ENCODE measurements around the gene MRPL36.

MRPL36 gene

DNA sequence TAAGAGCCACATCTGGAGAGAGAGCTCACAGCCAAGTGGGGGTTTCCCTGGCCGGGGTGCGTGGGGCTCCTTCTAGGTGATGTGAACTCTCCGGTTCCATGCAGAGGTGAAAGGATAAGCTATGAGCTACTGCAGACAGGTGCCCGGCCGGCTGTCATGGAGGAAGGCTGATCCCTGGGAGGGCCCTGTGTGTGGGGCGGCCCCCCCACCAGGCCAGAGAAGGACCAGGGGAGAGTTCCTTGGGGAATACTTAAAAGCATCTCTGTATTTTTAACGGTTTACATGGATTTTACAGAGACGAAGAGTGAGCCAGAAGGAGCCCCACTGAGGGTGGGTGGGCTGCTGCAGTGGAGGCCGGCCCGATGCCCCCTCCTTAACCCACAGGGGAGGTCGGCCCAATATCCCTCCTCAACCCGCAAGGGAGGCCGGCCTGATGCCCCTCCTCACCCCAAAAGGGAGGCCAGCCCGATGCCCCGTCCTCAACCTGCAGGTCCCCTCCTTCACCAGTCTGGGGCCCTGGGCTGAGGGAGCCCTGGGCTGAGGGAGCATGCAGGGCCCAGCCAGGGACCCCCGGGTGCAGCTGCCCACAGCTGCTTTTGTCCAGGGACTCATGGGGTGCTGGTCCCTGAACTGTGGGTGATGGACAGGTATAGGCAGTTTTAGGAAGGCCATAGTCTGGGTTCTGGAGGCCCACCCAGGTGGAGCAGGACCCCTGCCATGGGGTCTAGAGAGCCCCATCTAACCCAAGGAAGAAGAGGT lies 31.9 kb downstream of the MRPL36 start:
- no peak for ATAC-seq (ENCODE audit: low read depth)
- Mint-ChIP-seq H3K27ac (no peak overlapping the region), H3K4me3 (no peak overlapping the region), H3K36me3 (no peaks in the 10 kb centered on the region), H3K4me1 (no peaks in the 10 kb centered on the region), H3K27me3 (peaks cover 18% of the 10 kb centered on the region), H3K9me3 (no peaks in the 10 kb centered on the region)
- no peak for DNase-seq (ENCODE audit: low spot score in 2 of 2)

DNA sequence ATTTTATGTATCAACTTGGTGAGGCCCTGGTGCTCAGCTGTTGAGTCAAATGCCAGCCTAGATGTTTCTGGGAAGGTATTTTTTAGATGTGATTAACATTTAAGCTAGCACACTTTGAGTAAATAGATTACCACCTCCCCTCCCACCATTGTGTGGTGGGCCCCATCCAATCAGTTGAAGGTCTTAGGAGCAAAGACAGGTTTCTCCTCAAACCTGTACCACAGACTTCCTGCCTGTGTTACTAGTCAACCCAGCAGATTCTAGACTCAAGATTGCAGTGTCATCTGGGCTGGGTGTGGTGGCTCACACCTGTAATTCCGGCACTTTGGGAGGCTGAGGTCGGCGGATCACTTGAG lies 33.8 kb downstream of the MRPL36 start:
- DNase-seq (ENCODE audit: low spot score in 2 of 2) (no peak), ATAC-seq (ENCODE audit: low read depth) (no peak)
- H3K4me1 Mint-ChIP-seq: no peaks in the 10 kb centered on the region
- H3K27ac Mint-ChIP-seq: no peak overlapping the region
- peaks cover 16% of the 10 kb centered on the region for H3K27me3 Mint-ChIP-seq
- H3K4me3 Mint-ChIP-seq: no peak overlapping the region
- H3K9me3 Mint-ChIP-seq: no peaks in the 10 kb centered on the region
- H3K36me3 Mint-ChIP-seq: no peaks in the 10 kb centered on the region

DNA sequence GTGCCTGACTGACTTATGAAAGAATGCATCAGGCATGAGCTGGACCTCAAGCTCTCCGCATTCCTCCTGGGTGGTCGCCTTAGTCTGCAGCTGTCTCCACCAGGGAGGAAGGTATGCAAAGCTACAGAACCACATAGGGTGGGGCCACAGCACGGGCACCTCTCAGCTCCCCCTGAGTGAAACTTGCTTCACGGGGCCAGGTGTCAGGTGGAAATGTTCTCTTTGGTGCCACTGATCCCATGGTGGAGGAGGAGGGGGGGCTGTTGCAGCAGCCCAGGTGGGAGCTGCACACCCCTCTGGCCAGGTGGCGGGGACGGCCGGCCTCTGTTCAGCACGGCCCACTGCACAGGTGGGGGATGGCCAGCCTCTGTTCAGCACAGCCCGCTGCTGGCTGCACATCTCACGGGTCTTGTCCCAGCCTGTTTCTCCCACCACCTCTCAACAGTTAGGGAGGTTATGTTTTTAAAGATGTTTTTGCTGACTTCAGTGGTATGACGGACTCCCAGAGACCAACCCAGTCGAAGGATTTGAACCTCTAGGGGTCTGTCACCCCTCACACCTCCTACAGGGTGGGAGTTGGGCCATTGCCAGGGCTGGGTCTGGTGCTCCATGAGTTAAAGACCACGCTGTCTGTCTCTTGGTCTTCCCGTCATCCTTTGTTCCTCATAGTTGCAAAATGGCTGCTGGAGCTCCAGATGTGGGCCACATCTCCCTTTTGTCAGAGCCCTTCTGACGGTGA lies 34.3 kb downstream of the MRPL36 start:
- no peak overlapping the region for H3K27ac Mint-ChIP-seq
- no peaks in the 10 kb centered on the region for H3K36me3 Mint-ChIP-seq
- ATAC-seq (ENCODE audit: low read depth): no peak
- H3K4me1 Mint-ChIP-seq: no peaks in the 10 kb centered on the region
- no peak for DNase-seq (ENCODE audit: low spot score in 2 of 2)
- no peak overlapping the region for H3K4me3 Mint-ChIP-seq
- peaks cover 15% of the 10 kb centered on the region for H3K27me3 Mint-ChIP-seq
- no peaks in the 10 kb centered on the region for H3K9me3 Mint-ChIP-seq

DNA sequence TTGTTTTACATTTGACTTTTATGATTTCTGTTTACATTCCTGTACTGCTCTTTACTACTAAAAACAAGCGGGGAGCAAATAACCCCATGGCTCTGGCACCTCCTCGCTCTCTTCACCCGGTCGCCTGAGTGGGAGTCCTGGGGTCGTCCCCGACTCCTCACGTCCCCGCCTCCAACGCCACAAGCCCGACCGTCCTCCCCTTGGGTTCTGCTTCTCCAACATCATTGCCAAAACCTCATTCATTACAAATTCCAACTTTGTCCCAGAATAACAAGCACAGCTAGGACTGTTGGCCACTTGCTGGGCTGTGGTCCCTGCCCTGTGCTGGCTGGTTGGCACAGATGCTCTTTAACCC lies 35.1 kb downstream of the MRPL36 start:
- no peaks in the 10 kb centered on the region for H3K36me3 Mint-ChIP-seq
- no peaks in the 10 kb centered on the region for H3K4me1 Mint-ChIP-seq
- DNase-seq (ENCODE audit: low spot score in 2 of 2): no peak
- no peak overlapping the region for H3K4me3 Mint-ChIP-seq
- ATAC-seq (ENCODE audit: low read depth): no peak
- H3K9me3 Mint-ChIP-seq: no peaks in the 10 kb centered on the region
- no peak overlapping the region for H3K27ac Mint-ChIP-seq
- peaks cover 15% of the 10 kb centered on the region for H3K27me3 Mint-ChIP-seq

DNA sequence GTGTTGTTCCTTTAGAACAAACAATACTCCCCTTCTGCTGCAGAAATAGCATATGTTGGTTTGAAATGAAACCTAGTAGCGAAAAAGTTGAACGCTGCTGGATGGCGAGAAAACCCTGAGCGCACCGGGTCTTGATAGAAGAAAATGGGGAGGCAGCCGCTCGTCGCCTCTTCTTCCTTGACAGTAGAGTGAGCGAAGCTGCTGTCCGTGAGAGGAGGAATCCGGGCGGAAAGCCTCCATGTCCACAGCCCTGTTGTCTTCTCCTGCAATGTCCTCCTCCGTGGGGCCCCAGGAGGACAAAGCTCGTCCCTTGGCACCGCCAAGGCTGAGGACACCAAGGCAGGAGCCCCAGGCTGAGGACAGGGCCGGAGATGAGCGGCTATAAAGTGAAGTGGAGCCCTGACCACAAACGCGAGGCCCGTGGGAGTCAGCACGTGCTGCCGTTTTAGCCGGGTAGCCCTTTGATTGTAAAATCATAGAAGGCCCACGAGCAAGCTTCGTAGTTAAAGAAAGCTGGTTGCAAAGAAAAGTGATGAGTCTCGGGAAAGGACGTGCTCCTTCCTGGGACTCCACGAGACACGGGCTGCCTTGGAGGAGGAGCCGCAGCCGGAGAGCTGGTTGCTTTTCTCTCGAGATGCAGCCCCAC lies 35.6 kb downstream of the MRPL36 start:
- ATAC-seq (ENCODE audit: low read depth) (no peak), DNase-seq (ENCODE audit: low spot score in 2 of 2) (no peak)
- no peaks in the 10 kb centered on the region for H3K9me3 Mint-ChIP-seq
- peaks cover 15% of the 10 kb centered on the region for H3K27me3 Mint-ChIP-seq
- no peaks in the 10 kb centered on the region for H3K36me3 Mint-ChIP-seq
- H3K27ac Mint-ChIP-seq: no peak overlapping the region
- H3K4me1 Mint-ChIP-seq: no peaks in the 10 kb centered on the region
- H3K4me3 Mint-ChIP-seq: no peak overlapping the region

DNA sequence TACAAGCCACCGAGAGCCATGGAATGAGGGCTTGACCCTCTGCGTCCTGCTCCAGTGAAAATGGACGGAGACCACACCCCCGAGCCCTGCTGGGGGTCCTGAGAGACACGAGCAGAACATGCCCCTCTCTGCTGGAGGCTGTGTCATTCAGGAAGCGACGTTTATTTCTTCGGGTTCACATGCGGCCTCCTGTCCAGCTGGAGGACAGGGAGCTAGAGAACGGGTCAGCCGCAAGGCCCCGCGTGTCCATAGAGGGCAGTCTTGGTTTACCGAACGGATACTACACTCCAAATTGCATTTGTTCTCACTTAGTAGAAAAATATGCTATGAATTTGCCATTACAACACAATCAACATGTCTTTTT lies 36.1 kb downstream of the MRPL36 start:
- ATAC-seq (ENCODE audit: low read depth): no peak

DNA sequence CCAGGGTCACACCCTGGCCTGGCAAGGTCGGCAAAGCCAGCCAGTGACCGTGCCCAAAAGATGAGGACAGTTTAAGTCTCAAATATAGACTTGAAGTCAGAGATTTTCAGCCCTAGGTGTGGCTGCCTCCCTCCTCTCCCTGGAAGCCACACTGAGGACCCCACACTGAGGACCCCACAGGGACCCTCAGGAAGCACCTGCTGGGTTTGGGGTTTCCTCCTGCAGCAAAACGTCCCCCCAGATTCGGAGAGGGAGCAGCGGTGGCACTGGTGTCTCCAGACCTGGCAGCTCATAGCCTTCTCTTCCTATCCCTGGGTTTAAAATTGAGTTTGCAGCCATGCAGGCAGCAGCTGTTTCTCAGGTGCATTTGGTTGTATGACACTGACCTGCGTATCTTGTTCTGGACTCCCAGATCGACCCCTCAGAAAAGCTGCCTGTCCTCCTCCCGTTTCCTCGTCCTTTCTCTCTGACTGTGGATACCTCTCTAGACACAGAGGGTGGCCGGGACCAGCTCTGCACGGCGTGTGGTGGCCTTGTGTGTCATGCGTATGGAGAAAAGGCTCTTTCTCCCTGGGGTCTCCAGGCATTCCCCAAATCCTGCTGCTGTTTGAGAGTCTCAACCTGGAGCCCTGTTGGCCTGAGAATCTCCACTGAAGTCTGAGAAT lies 36.6 kb downstream of the MRPL36 start:
- Mint-ChIP-seq H3K27me3 (peaks cover 13% of the 10 kb centered on the region), H3K36me3 (peaks cover 3% of the 10 kb centered on the region), H3K27ac (no peak overlapping the region), H3K9me3 (peaks cover 5% of the 10 kb centered on the region), H3K4me1 (no peaks in the 10 kb centered on the region), H3K4me3 (no peak overlapping the region)
- DNase-seq (ENCODE audit: low spot score in 2 of 2) (no peak), ATAC-seq (ENCODE audit: low read depth) (no peak)

More for the DNA sequence above, 36.1 kb downstream of the MRPL36 start:
- no peaks in the 10 kb centered on the region for H3K4me1 Mint-ChIP-seq
- H3K9me3 Mint-ChIP-seq: peaks cover 2% of the 10 kb centered on the region
- no peak overlapping the region for H3K27ac Mint-ChIP-seq
- H3K36me3 Mint-ChIP-seq: peaks cover under 1% of the 10 kb centered on the region
- H3K4me3 Mint-ChIP-seq: no peak overlapping the region
- DNase-seq (ENCODE audit: low spot score in 2 of 2): no peak
- peaks cover 15% of the 10 kb centered on the region for H3K27me3 Mint-ChIP-seq

DNA sequence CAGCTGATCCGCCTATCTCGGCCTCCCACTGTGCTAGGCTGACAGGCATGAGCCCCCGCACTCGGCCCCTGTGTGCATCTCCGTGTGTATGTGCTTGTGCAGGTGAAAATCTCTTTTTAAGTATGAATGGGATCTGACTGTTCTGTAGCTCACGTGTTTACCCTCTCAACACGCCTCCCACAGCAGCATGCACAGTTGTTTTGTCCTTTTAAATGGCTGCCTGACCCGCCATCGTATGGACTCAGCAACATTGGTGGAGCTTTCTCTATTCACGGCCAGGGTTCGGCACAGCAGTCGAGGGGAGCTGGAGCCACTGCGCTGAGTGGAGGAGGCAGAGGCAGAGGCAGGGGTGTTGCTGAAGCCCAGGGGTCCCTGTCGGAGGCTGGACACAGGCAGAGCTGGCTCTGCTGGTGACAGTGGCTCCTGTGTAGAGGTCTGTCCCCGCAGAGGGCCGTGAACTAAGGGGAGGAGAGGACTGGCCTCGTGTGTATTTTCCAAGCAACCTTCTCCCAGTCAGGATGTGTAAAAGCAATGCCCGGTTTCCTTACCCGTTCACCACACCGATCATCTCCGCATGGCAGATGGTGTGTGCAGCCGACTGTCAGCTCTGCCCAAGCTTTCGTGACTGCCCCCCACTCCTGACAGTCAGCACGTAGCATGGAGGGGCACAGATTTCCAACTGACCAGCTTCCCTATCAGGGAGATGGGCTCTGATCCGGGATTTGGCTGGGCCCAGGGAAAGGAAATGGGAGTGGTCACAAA lies 37.3 kb downstream of the MRPL36 start:
- Mint-ChIP-seq H3K4me3 (no peak overlapping the region), H3K27me3 (peaks cover 10% of the 10 kb centered on the region)
- DNase-seq (ENCODE audit: low spot score in 2 of 2): no peak

DNA sequence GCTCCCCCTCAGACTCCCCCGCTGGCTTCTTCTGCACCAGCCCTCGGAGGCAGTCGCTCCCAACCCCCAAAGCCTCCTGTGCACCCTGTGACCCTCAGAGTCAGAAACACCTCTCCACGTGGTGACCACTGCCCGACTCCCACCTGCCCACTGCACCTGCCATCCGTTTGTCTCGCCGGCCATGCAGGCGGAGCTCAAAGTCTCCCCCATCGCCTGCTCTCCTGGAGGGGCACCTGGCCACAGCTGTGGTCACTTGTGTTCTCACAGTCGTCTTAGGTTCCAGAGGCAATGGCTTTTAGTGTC lies 38.2 kb downstream of the MRPL36 start:
- peaks cover 3% of the 10 kb centered on the region for H3K36me3 Mint-ChIP-seq
- no peak overlapping the region for H3K4me3 Mint-ChIP-seq
- no peak overlapping the region for H3K27ac Mint-ChIP-seq
- no peaks in the 10 kb centered on the region for H3K4me1 Mint-ChIP-seq
- H3K9me3 Mint-ChIP-seq: peaks cover 5% of the 10 kb centered on the region
- DNase-seq (ENCODE audit: low spot score in 2 of 2) (no peak), ATAC-seq (ENCODE audit: low read depth) (no peak)
- H3K27me3 Mint-ChIP-seq: peaks cover 12% of the 10 kb centered on the region

More for the DNA sequence above, 37.3 kb downstream of the MRPL36 start:
- Mint-ChIP-seq H3K36me3 (peaks cover 3% of the 10 kb centered on the region), H3K27ac (no peak overlapping the region), H3K9me3 (peaks cover 5% of the 10 kb centered on the region), H3K4me1 (no peaks in the 10 kb centered on the region)
- ATAC-seq (ENCODE audit: low read depth): no peak

DNA sequence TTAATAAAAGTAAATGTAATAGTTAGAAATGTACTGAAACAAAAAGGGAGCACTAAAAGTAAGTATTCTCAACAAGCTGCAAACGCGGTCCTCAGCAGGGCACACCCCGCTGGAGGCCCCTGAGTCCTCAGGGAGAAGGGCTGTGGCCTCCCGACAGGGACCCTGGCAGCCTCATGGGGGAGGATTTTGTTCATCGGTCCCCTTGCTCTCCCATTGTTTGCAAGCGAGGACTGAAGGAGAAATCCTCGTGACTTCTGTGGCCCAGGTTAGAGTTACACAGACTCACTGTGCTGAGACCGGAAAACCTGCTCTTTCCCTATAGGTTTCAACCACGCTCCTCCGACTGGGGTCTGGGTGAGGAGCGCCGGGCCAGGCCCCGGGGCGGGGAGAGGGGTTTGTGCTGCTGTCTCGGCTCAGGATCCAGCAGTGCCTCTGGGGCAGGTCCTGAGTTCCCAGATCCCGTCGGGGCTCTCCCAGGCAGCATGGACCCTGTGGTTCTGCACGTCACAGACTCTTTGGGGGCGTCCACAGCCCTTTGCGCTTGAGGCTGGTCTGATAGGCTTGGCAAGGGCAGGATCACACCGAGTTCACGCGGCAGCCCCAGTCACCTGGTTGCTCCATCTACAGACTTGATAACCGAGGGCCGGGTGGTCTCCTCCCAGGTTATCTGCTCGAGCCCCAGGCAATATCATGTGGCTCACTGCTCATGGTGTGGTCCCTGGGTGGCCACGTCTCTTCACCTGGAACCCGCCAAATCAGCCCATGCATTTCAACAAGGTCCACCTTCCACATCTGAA lies 38.8 kb downstream of the MRPL36 start:
- Mint-ChIP-seq H3K4me3 (no peak overlapping the region), H3K9me3 (peaks cover 5% of the 10 kb centered on the region), H3K36me3 (peaks cover 3% of the 10 kb centered on the region), H3K4me1 (no peaks in the 10 kb centered on the region), H3K27me3 (peaks cover 12% of the 10 kb centered on the region), H3K27ac (no peak overlapping the region)
- no peak for ATAC-seq (ENCODE audit: low read depth)
- DNase-seq (ENCODE audit: low spot score in 2 of 2): no peak

DNA sequence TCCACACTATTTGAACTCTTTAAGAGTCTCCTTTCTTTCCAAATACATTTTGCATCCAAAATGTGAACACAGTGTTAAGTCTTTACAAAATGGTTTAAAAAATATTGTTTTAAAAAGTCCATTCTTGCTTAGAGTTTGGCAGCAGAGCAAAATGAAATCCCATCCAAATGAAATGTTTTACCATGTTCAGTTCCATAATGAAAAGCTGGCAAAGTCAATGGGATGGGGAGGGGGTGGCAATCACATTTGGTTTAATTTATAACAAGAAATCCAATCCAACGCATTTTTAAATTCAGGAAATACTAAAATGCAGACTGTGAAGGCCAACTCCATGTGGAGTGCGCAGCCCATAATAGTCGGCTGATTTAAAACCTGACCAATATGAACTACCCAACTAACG lies 39.4 kb downstream of the MRPL36 start:
- Mint-ChIP-seq H3K4me1 (no peaks in the 10 kb centered on the region), H3K27me3 (peaks cover 11% of the 10 kb centered on the region), H3K36me3 (peaks cover 3% of the 10 kb centered on the region), H3K27ac (no peak overlapping the region), H3K9me3 (peaks cover 5% of the 10 kb centered on the region), H3K4me3 (no peak overlapping the region)
- no peak for ATAC-seq (ENCODE audit: low read depth)
- DNase-seq (ENCODE audit: low spot score in 2 of 2): no peak

DNA sequence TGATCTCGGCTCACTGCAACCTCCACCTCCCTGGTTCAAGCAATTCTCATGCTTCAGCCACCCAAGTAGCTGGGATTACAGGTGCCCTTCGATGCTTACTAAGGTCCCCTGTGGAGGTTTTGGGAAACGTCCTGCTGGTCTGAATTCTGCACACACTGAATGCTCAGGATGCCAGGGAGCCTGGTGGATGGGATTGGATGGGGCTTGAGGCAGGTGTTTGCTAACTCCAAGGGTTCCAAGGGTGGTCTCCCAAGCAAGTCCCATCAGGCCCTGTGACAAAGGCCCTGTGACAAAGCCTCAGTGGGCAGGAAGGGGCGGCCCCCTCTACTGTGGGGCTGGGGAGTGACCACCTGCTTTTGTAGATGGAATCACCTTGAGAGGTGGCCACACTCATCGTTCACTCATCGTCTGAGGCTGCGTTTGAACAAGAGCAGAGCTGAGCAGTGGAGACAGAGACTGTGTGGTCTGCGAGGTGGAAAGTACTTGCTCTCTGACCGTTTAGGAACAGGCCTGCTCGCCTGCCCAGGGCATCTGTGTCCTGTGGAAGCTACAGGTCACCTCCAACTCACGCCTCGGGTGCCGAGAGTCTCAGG lies 40.2 kb downstream of the MRPL36 start:
- no peaks in the 10 kb centered on the region for H3K4me1 Mint-ChIP-seq
- no peak for DNase-seq (ENCODE audit: low spot score in 2 of 2)
- peaks cover 5% of the 10 kb centered on the region for H3K9me3 Mint-ChIP-seq
- no peak for ATAC-seq (ENCODE audit: low read depth)
- H3K4me3 Mint-ChIP-seq: no peak overlapping the region
- H3K36me3 Mint-ChIP-seq: peaks cover 3% of the 10 kb centered on the region
- no peak overlapping the region for H3K27ac Mint-ChIP-seq
- H3K27me3 Mint-ChIP-seq: peaks cover 12% of the 10 kb centered on the region

DNA sequence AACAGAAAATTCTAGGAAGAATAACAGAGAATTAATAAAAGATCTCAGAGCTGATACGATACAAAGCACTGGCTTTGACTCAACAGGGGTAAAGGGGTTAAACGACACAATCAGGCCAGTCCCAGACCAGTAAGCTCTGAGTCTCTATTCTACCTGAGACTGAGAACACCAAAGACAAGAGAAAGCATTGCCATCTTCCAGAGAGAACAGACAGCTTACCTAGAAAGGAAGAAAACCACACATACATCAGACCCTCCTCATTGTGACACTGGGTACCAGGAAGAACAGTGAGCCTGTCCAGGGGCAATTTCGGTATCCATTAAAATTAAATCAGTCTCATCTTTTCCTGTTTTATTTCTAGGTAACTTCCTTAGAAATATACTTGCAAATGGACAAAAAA lies 41.1 kb downstream of the MRPL36 start:
- H3K4me3 Mint-ChIP-seq: no peak overlapping the region
- H3K27ac Mint-ChIP-seq: no peak overlapping the region
- ATAC-seq (ENCODE audit: low read depth) (no peak), DNase-seq (ENCODE audit: low spot score in 2 of 2) (no peak)
- H3K36me3 Mint-ChIP-seq: peaks cover 3% of the 10 kb centered on the region
- peaks cover 5% of the 10 kb centered on the region for H3K9me3 Mint-ChIP-seq
- H3K4me1 Mint-ChIP-seq: no peaks in the 10 kb centered on the region
- peaks cover 9% of the 10 kb centered on the region for H3K27me3 Mint-ChIP-seq
